MM.1S (cell line): ENCODE results near the gene ELL.

ENCODE experiments used
- DNase-seq: peaks from one replicate; pipeline ENCODE4 v3.0.0-alpha.2; 2015
- H2AFZ ChIP-seq: fragments of 300-600 bp; sonication (generic); 2 replicates; pipeline ENCODE4 v1.6.0; 2016; ENCODE audit warnings: antibody characterized with exemption, low read length
- H3F3A ChIP-seq: fragments of 300-600 bp; sonication (generic); 2 replicates; pipeline ENCODE4 v1.6.1; 2016; ENCODE audit warnings: mild to moderate bottlenecking, antibody characterized with exemption, low read length, moderate library complexity, mixed read lengths; ENCODE audit not compliant: insufficient read depth
- H3K27ac ChIP-seq: fragments of 300-600 bp; sonication (generic); 2 replicates; pipeline ENCODE4 v1.5.1; 2016; ENCODE audit warnings: mild to moderate bottlenecking, low read length
- H3K27me3 ChIP-seq: fragments of 300-600 bp; sonication (generic); replicated peaks from 2 replicates; pipeline ENCODE4 v1.6.0; 2016; ENCODE audit warnings: low read length; ENCODE audit not compliant: insufficient read depth
- H3K36me3 ChIP-seq: fragments of 300-600 bp; sonication (generic); replicated peaks from 2 replicates; pipeline ENCODE4 v1.6.1; 2016; ENCODE audit warnings: mild to moderate bottlenecking, low read length, mixed read lengths; ENCODE audit not compliant: insufficient read depth
- H3K4me1 ChIP-seq: fragments of 300-600 bp; sonication (generic); 2 replicates; pipeline ENCODE4 v1.6.1; 2016; ENCODE audit warnings: low read length, mixed read lengths
- H3K4me2 ChIP-seq: fragments of 300-600 bp; sonication (generic); 2 replicates; pipeline ENCODE4 v1.6.0; 2016; ENCODE audit warnings: low read depth, low read length
- H3K4me3 ChIP-seq: fragments of 300-600 bp; sonication (generic); 2 replicates; pipeline ENCODE4 v1.5.1; 2016; ENCODE audit warnings: low read length, mixed read lengths
- H3K79me2 ChIP-seq: fragments of 300-600 bp; sonication (generic); 2 replicates; pipeline ENCODE4 v1.6.1; 2016; ENCODE audit warnings: mixed run types, low read length, mixed read lengths
- H3K9ac ChIP-seq: fragments of 300-600 bp; sonication (generic); 2 replicates; pipeline ENCODE4 v1.6.1; 2016; ENCODE audit warnings: low read length, mixed read lengths
- H3K9me2 ChIP-seq: fragments of 300-600 bp; sonication (generic); replicated peaks from 2 replicates; pipeline ENCODE4 v1.6.1; 2016; ENCODE audit warnings: mild to moderate bottlenecking, low read length, mixed read lengths; ENCODE audit not compliant: insufficient read depth
- H3K9me3 ChIP-seq: fragments of 300-600 bp; sonication (generic); replicated peaks from 2 replicates; pipeline ENCODE4 v1.6.1; 2016; ENCODE audit warnings: mild to moderate bottlenecking, low read length, mixed read lengths; ENCODE audit not compliant: insufficient read depth
- H4K20me1 ChIP-seq: fragments of 300-600 bp; sonication (generic); 2 replicates; pipeline ENCODE4 v1.6.1; 2016; ENCODE audit warnings: mild to moderate bottlenecking, low read length, moderate library complexity, mixed read lengths; ENCODE audit not compliant: insufficient read depth
- EZH2 ChIP-seq: fragments of 300-600 bp; sonication (generic); optimal IDR thresholded peaks from 2 replicates; pipeline ENCODE3; 2017; ENCODE audit warnings: low read depth, mild to moderate bottlenecking, antibody characterized with exemption, low read length, mixed read lengths
- EZH2phosphoT487 ChIP-seq: fragments of 300-600 bp; sonication (generic); IDR thresholded peaks from 2 replicates; pipeline ENCODE4 v1.6.1; 2018; ENCODE audit warnings: antibody characterized with exemption, low read length
- TF ChIP-seq, protein P1 (sequence below): fragments of 300-600 bp; sonication (generic); IDR thresholded peaks from 2 replicates; pipeline ENCODE4 v1.5.1; 2016; ENCODE audit warnings: antibody characterized with exemption, low read length, mixed read lengths

Gene ELL

GRCh38 chr19:18502246-18502637, 19.6 kb downstream of the ELL start:
- Histone ChIP-seq H3K4me1 (peaks cover 24% of the 10 kb centered on the region), H3F3A (0 out of 2 replicates have a peak, but pooled peaks cover 3% of the 10 kb centered on the region), H3K79me2 (peaks cover 100% of the 10 kb centered on the region), H2AFZ (no peak overlapping the region), H3K36me3 (no peaks in the 10 kb centered on the region), H3K27ac (no peak overlapping the region), H3K27me3 (no peaks in the 10 kb centered on the region), H3K4me2 (no peak overlapping the region), H3K9me2 (no peaks in the 10 kb centered on the region), H4K20me1 (peaks cover 94% of the 10 kb centered on the region), H3K9me3 (no peaks in the 10 kb centered on the region), H3K4me3 (no peak overlapping the region), H3K9ac (no peak overlapping the region)
- no peak for DNase-seq
- TF ChIP-seq, protein P1, sequence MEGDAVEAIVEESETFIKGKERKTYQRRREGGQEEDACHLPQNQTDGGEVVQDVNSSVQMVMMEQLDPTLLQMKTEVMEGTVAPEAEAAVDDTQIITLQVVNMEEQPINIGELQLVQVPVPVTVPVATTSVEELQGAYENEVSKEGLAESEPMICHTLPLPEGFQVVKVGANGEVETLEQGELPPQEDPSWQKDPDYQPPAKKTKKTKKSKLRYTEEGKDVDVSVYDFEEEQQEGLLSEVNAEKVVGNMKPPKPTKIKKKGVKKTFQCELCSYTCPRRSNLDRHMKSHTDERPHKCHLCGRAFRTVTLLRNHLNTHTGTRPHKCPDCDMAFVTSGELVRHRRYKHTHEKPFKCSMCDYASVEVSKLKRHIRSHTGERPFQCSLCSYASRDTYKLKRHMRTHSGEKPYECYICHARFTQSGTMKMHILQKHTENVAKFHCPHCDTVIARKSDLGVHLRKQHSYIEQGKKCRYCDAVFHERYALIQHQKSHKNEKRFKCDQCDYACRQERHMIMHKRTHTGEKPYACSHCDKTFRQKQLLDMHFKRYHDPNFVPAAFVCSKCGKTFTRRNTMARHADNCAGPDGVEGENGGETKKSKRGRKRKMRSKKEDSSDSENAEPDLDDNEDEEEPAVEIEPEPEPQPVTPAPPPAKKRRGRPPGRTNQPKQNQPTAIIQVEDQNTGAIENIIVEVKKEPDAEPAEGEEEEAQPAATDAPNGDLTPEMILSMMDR, result no peak
- TF ChIP-seq EZH2phosphoT487 (no peak), EZH2 (no peak)

- H2AFZ ChIP-seq, result no peak overlapping the region
- H3K27ac ChIP-seq, result no peak overlapping the region
- no peak overlapping the region for H3K4me2 ChIP-seq
- DNase-seq, result no peak
- no peak overlapping the region for H3K4me3 ChIP-seq
- TF ChIP-seq EZH2phosphoT487 (no peak), EZH2 (no peak)
- TF ChIP-seq, protein P1, result no peak
- H3K9me2 ChIP-seq, result no peaks in the 10 kb centered on the region
- H3K36me3 ChIP-seq, result no peaks in the 10 kb centered on the region
- no peaks in the 10 kb centered on the region for H3K9me3 ChIP-seq
- peaks cover 6% of the 10 kb centered on the region; the same call in 1 of the 2 replicates for H3F3A ChIP-seq
- no peak overlapping the region for H3K9ac ChIP-seq
- peaks cover 100% of the 10 kb centered on the region for H3K79me2 ChIP-seq
- peaks cover 94% of the 10 kb centered on the region for H4K20me1 ChIP-seq
- H3K27me3 ChIP-seq, result no peaks in the 10 kb centered on the region
- peaks cover 27% of the 10 kb centered on the region for H3K4me1 ChIP-seq
These were observed 20.0 kb downstream of the ELL start for GRCh38 chr19:18501832-18502231.

DNA sequence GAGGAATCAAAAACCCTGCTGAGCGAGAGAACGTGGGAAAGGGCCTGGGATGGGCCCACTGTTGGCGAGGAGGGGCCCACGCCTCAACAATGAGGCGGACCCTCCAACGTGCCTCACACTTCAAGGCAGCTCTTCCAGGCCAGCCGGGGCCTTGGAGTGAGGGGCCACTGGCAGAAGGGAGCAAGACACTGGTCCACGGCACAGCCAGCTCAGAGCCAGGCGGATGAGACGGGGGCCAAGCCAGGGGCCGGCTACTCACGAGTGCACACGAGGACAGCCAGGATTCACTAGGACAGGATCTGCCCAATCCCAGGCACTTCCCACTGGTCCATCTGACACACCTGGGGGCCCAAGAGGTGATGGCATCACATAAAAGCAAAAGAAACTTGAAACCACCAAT, 20.5 kb downstream of the ELL start:
- TF ChIP-seq EZH2phosphoT487, result no peak
- no peak for TF ChIP-seq EZH2
- TF ChIP-seq, protein P1, result no peak
- Histone ChIP-seq H3K4me1 (peaks cover 29% of the 10 kb centered on the region), H3K36me3 (no peaks in the 10 kb centered on the region), H3K4me2 (no peak overlapping the region), H3K9ac (no peak overlapping the region), H3K9me2 (no peaks in the 10 kb centered on the region), H3K79me2 (peaks cover 100% of the 10 kb centered on the region), H3K9me3 (no peaks in the 10 kb centered on the region), H3K4me3 (no peak overlapping the region), H4K20me1 (peaks cover 94% of the 10 kb centered on the region), H2AFZ (no peak overlapping the region), H3F3A (peaks cover 6% of the 10 kb centered on the region; the same call in 1 of the 2 replicates), H3K27me3 (no peaks in the 10 kb centered on the region), H3K27ac (no peak overlapping the region)
- DNase-seq, result no peak
